RWPE1 (cell line): ENCODE data around the gene RNF19B.

ENCODE experiments used
- CTCF ChIA-PET: fragments of 350-600 bp; sonication (Branson Sonifier 250); formaldehyde crosslinking; extraction: SDS; loops from one replicate; lab custom pipeline; 2021; lab: Yijun Ruan, JAX
- POLR2A ChIA-PET: fragments of 400-600 bp; formaldehyde crosslinking; extraction: SDS; loops from one replicate; lab custom pipeline; 2020; ENCODE audit warnings: antibody characterized with exemption; ENCODE audit not compliant: low non-redundant PET; lab: Yijun Ruan, JAX
- DNase-seq: peaks from one replicate; pipeline ENCODE4 v3.0.0; 2012; ENCODE audit warnings: low spot score
- H3K27ac ChIP-seq: fragments of 450-650 bp; 2 replicates; pipeline ENCODE4 v1.5.1; 2017
- TF ChIP-seq, protein P1 (sequence below): fragments of 450-650 bp; conservative IDR thresholded peaks from 2 replicates; pipeline ENCODE4 v1.5.1; 2017; ENCODE audit warnings: low read depth, mild to moderate bottlenecking

The RNF19B gene

DNA sequence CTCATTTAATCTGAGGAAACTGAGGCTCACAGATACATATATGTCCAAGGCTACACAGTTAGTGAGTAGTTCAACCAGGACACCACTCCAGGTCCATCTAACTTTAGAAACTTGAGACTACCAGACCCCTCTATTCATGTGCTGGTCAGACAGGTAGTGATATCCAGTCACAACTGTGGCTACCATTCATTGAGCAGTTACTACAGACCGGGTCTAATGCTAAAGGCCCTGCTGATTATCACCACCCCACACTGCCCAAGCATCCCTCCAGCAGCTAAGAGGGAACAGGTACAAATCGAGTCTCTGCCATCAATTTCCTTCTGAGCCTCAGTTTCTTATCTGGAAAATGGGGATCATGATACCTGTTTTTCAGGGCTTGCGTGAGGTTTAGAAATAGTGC lies 73.0 kb downstream of the RNF19B start:
- no peak overlapping the region for H3K27ac ChIP-seq
- CTCF ChIA-PET, result interaction anchor here (0.9 to 2.1 kb wide), 2 partner anchors 13 to 179 kb away, joined by 6 to 7 read pairs; no protein-coding TSS in a partner anchor
- DNase-seq, result no peak
- POLR2A ChIA-PET, result no interaction called here
- TF ChIP-seq, protein P1, sequence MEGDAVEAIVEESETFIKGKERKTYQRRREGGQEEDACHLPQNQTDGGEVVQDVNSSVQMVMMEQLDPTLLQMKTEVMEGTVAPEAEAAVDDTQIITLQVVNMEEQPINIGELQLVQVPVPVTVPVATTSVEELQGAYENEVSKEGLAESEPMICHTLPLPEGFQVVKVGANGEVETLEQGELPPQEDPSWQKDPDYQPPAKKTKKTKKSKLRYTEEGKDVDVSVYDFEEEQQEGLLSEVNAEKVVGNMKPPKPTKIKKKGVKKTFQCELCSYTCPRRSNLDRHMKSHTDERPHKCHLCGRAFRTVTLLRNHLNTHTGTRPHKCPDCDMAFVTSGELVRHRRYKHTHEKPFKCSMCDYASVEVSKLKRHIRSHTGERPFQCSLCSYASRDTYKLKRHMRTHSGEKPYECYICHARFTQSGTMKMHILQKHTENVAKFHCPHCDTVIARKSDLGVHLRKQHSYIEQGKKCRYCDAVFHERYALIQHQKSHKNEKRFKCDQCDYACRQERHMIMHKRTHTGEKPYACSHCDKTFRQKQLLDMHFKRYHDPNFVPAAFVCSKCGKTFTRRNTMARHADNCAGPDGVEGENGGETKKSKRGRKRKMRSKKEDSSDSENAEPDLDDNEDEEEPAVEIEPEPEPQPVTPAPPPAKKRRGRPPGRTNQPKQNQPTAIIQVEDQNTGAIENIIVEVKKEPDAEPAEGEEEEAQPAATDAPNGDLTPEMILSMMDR, result no peak

DNA sequence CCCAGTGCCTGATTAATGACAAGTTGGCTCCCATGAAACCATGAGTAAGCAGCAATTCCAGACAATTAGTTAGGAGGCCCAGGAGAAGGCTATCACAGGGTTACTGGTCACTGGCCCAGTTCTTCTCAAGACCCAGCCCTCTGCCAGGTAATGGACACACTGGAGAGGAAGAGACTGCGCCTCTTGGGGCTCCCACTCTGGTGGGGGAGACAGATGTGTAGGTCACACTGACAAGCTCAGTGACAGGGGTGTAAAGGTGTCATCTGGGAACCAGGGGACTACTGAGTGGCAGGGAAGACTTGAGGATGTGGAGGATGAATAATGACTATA lies 73.4 kb downstream of the RNF19B start:
- TF ChIP-seq, protein P1, result no peak
- ChIA-PET POLR2A (no interaction called here), CTCF (interaction anchor here (0.6 to 2.1 kb wide), 3 partner anchors 14 to 179 kb away, joined by 4 to 7 read pairs (median 6); no protein-coding TSS in a partner anchor)
- H3K27ac ChIP-seq, result no peak overlapping the region
- DNase-seq, result no peak

DNA sequence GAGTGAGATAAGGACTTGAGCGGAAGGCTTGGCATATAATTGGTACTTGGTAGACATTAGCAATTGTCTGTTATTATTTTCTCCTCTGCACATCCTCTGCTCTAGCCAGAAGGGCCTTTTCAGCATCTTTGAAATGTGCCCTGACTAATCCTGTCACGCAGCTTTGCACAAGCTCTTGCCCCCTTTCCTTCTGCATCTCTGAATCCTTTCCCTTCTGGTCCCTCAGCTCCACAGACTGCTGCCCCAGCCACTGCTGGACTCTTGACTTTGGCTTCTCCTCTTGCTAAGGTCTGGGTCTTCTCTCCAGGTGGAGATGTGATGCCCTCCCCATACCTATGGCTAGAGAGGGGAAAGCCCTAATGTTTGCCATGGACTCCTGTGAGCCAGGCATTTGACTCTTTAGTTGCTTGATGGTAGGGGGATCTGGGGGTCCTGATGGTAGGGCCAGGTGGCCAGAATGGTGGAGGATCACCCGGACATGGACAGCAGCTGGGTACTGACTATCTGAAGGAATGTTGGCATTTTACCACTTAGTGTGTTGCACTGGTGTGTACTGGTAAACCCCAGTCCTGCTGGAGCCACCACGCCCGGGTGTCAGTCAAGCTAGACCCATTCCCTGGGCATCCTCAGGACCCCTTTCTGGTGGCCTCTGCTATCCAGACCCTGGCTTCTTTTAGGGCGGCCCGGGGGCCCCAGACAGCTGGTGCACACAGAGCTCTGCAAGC lies 73.9 kb downstream of the RNF19B start:
- DNase-seq, result no peak
- ChIA-PET POLR2A (no interaction called here), CTCF (interaction anchor here (0.6 to 0.9 kb wide), 2 partner anchors 14 to 102 kb away, joined by 4 to 6 read pairs; no protein-coding TSS in a partner anchor)
- TF ChIP-seq, protein P1, result no peak
- no peak overlapping the region for H3K27ac ChIP-seq

DNA sequence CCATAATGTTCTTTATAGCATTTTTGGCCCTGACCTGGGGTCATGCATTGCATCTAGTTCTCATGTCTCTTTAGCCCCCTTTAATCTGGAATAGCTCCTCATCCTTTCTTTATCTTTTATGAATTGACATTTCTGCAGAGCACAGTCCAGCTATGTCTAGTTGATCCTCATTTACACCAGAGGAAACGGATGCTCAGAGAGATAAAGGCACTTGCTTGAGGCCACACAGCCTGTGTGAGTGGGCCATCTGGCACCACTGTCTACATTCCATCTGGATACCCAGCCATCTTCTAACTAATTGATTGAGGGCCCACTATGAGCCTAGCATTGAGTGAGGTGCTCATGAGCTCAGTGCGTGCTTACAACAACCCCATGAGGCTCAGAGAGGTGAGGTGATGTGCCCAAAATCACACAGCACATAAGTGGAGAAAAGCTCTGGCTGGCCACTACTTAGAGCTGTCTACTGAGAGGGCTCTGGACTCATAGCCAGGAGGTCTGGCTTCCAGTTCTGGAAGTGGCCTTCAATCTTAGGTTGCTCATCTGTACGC lies 74.8 kb downstream of the RNF19B start:
- CTCF ChIA-PET, result no interaction called here
- POLR2A ChIA-PET, result no interaction called here
- TF ChIP-seq, protein P1, result no peak
- DNase-seq, result no peak
- H3K27ac ChIP-seq, result no peak overlapping the region

DNA sequence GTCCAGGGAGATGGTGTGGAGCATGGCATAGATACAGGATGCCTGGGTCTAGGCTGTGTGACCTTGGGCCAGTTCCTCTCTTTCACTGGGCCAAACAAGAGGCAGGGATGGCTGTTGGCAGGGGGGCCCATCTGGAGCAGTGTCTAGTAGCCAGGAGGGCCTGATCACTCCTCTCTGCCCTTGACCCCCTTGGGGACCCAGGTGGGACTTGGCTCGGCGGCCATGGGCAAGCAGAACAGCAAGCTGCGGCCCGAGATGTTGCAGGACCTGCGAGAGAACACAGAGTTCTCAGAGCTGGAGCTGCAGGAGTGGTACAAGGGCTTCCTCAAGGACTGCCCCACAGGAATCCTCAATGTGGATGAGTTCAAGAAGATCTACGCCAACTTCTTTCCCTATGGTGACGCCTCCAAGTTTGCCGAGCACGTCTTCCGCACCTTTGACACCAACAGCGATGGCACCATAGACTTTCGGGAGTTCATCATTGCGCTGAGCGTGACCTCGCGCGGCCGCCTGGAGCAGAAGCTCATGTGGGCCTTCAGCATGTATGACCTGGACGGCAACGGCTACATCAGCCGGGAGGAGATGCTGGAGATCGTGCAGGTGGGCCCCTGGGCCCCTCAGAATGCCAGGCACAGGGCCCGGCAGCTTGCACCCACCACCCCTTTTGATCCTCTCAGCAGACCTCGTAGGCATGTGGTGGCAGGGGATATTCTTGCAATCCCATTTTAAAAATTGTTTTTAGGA lies 75.8 kb downstream of the RNF19B start:
- TF ChIP-seq, protein P1, result no peak
- ChIA-PET POLR2A (no interaction called here), CTCF (no interaction called here)
- H3K27ac ChIP-seq, result no peak overlapping the region
- no peak for DNase-seq

DNA sequence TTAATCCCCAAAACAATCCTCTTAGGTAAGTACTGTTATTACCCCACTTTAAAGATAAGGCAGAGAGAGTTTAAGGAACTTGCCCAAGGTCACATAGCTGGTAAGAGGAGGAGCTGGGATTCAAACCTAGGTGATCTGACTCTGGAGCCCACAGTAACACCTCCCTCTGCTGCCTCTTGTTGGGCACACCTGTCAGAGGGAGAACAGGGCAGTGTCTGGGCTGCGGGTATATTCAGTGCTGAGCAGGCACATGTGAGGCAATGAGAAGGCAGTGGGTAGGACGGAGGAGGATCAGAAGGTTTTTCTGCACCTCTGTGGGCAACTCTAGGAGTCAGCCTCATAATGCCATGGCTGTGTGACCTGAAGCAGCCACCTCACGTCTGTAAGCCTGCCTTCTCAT lies 76.5 kb downstream of the RNF19B start:
- ChIA-PET POLR2A (no interaction called here), CTCF (no interaction called here)
- TF ChIP-seq, protein P1, result no peak
- DNase-seq, result no peak
- H3K27ac ChIP-seq, result no peak overlapping the region
